Neural cell (in vitro differentiated cells): ENCODE results near the gene FOXI3. TPM values are rescaled to one million over a fixed set of nuclear protein-coding genes. Genes with fewer than 3 reads are reported as not detected.

ENCODE experiments used
- H2AFZ ChIP-seq: fragments of 200-600, 300-800 bp; sonication (generic), shearing (Covaris generic); 2 replicates; pipeline ENCODE4 v1.6.0; 2014; ENCODE audit warnings: low read depth, mild to moderate bottlenecking, antibody characterized with exemption, low read length, moderate library complexity
- H3F3A ChIP-seq: fragments of 200-600 bp; shearing (Covaris generic); 2 replicates; pipeline ENCODE4 v1.6.1; 2016; ENCODE audit warnings: mild to moderate bottlenecking, moderate library complexity, mixed read lengths, antibody characterized with exemption, low read length; ENCODE audit not compliant: insufficient read depth, poor library complexity, severe bottlenecking
- H3K27ac ChIP-seq: fragments of 200-600, 300-800 bp; sonication (generic), shearing (Covaris generic); 2 replicates; pipeline ENCODE4 v1.5.1; 2014; ENCODE audit warnings: mild to moderate bottlenecking, low read length, moderate library complexity
- H3K27me3 ChIP-seq: fragments of 300-800, 200-600 bp; sonication (generic), shearing (Covaris generic); 2 replicates; pipeline ENCODE4 v1.6.0; 2014; ENCODE audit warnings: mild to moderate bottlenecking, low read depth, low read length, moderate library complexity; ENCODE audit not compliant: insufficient read depth
- H3K36me3 ChIP-seq: fragments of 300-800, 200-600 bp; sonication (generic), shearing (Covaris generic); 2 replicates; pipeline ENCODE4 v1.5.1; 2014; ENCODE audit warnings: mild to moderate bottlenecking, antibody characterized with exemption, low read length, moderate library complexity; ENCODE audit not compliant: insufficient read depth
- H3K4me2 ChIP-seq: fragments of 300-800, 200-600 bp; sonication (generic), shearing (Covaris generic); 2 replicates; pipeline ENCODE4 v1.6.0; 2014; ENCODE audit warnings: mild to moderate bottlenecking, low read length
- H3K4me3 ChIP-seq: fragments of 300-800, 200-600 bp; sonication (generic), shearing (Covaris generic); 2 replicates; pipeline ENCODE4 v1.5.1; 2014; ENCODE audit warnings: mild to moderate bottlenecking, low read length, moderate library complexity
- H3K79me2 ChIP-seq: fragments of 200-600 bp; shearing (Covaris generic); replicated peaks from 2 replicates; pipeline ENCODE4 v1.6.0; 2014; ENCODE audit warnings: mild to moderate bottlenecking, low read length, moderate library complexity; ENCODE audit not compliant: insufficient read depth
- H3K9ac ChIP-seq: fragments of 300-800, 200-600 bp; sonication (generic), shearing (Covaris generic); 2 replicates; pipeline ENCODE4 v1.6.1; 2016; ENCODE audit warnings: mild to moderate bottlenecking, low read length, mixed read lengths
- H3K9me2 ChIP-seq: fragments of 200-600 bp; shearing (Covaris generic); 2 replicates; pipeline ENCODE4 v1.6.1; 2016; ENCODE audit warnings: mild to moderate bottlenecking, low read length, mixed read lengths; ENCODE audit not compliant: insufficient read depth
- H3K9me3 ChIP-seq: fragments of 200-600, 300-800 bp; sonication (generic), shearing (Covaris generic); 2 replicates; pipeline ENCODE4 v1.6.1; 2016; ENCODE audit warnings: mild to moderate bottlenecking, mixed run types, low read length, moderate library complexity, mixed read lengths
- H4K20me1 ChIP-seq: fragments of 200-600 bp; shearing (Covaris generic); 2 replicates; pipeline ENCODE4 v1.6.1; 2016; ENCODE audit warnings: mild to moderate bottlenecking, mixed run types; ENCODE audit not compliant: insufficient read depth
- CTCF ChIP-seq: fragments of 450-650 bp; IDR thresholded peaks from 2 replicates; pipeline ENCODE4 v1.5.1; 2014; ENCODE audit warnings: antibody characterized with exemption, mild to moderate bottlenecking, moderate library complexity; ENCODE audit not compliant: poor library complexity, severe bottlenecking
- EP300 ChIP-seq: fragments of 450-650 bp; conservative IDR thresholded peaks from 2 replicates; pipeline ENCODE4 v1.6.1; 2014; ENCODE audit warnings: antibody characterized with exemption, mild to moderate bottlenecking, moderate library complexity; ENCODE audit not compliant: poor library complexity, severe bottlenecking
- EZH2 ChIP-seq: fragments of 200-600, 300-800 bp; shearing (Covaris generic), sonication (generic); IDR thresholded peaks from 2 replicates; pipeline ENCODE4 v1.6.1; 2014; ENCODE audit warnings: antibody characterized with exemption, low read length, borderline replicate concordance, mild to moderate bottlenecking; ENCODE audit not compliant: insufficient read depth, poor library complexity, severe bottlenecking
- MXI1 ChIP-seq: fragments of 450-650 bp; conservative IDR thresholded peaks from 2 replicates; pipeline ENCODE4 v1.6.1; 2014; ENCODE audit warnings: antibody characterized with exemption, mild to moderate bottlenecking; ENCODE audit not compliant: poor library complexity, severe bottlenecking
- POLR2AphosphoS5 ChIP-seq: IDR thresholded peaks from 2 replicates; pipeline ENCODE4 v1.6.1; 2012
- RAD21 ChIP-seq: fragments of 450-650 bp; conservative IDR thresholded peaks from 2 replicates; pipeline ENCODE4 v1.6.1; 2014; ENCODE audit warnings: antibody characterized with exemption, mild to moderate bottlenecking, moderate library complexity
- REST ChIP-seq: IDR thresholded peaks from 2 replicates; pipeline ENCODE4 v1.6.1; 2012; ENCODE audit warnings: borderline replicate concordance
- SMC3 ChIP-seq: fragments of 450-650 bp; conservative IDR thresholded peaks from 2 replicates; pipeline ENCODE4 v1.6.1; 2014; ENCODE audit warnings: antibody characterized with exemption, mild to moderate bottlenecking, moderate library complexity; ENCODE audit not compliant: poor library complexity
- TAF1 ChIP-seq: IDR thresholded peaks from 2 replicates; pipeline ENCODE4 v1.6.1; 2012; ENCODE audit warnings: low read depth
- polyA plus RNA-seq: library from polyadenylated mRNA; depleted of rRNA; stranded (reverse); fragments of >200 nt; gene quantifications from 2 replicates; pipeline ENCODE4 v1.2.3, GENCODE V29; 2014

FOXI3 gene
- polyA plus RNA-seq, 1 donor from 2014 or later, result not detected

- Histone ChIP-seq H3K27me3 (no peaks in the 10 kb centered on the region), H3K36me3 (no peaks in the 10 kb centered on the region), H3K9ac (no peak overlapping the region), H3K9me3 (no peaks in the 10 kb centered on the region), H3K9me2 (no peaks in the 10 kb centered on the region), H4K20me1 (no peaks in the 10 kb centered on the region), H2AFZ (no peak overlapping the region), H3K79me2 (no peaks in the 10 kb centered on the region), H3K4me3 (no peak overlapping the region), H3F3A (no peaks in the 10 kb centered on the region), H3K4me2 (no peak overlapping the region), H3K27ac (no peak overlapping the region)
- TF ChIP-seq TAF1 (no peak), POLR2AphosphoS5 (no peak), REST (no peak), CTCF (no peak), SMC3 (no peak), MXI1 (no peak), RAD21 (no peak), EP300 (no peak), EZH2 (no peak)
These were observed 39.5 kb upstream of the FOXI3 start for GRCh38 chr2:88492002-88492401.

GRCh38 chr2:88489181-88489580, 36.7 kb upstream of the FOXI3 start:
- H3K4me3 ChIP-seq, result no peak overlapping the region
- no peak for TF ChIP-seq SMC3
- no peak for TF ChIP-seq POLR2AphosphoS5
- TF ChIP-seq CTCF, result no peak
- no peak for TF ChIP-seq TAF1
- no peak for TF ChIP-seq RAD21
- TF ChIP-seq MXI1, result no peak
- no peak for TF ChIP-seq REST
- TF ChIP-seq EP300, result no peak
- no peak for TF ChIP-seq EZH2
- H3K9ac ChIP-seq, result no peak overlapping the region
- H3K27me3 ChIP-seq, result no peaks in the 10 kb centered on the region
- H3K4me2 ChIP-seq, result no peak overlapping the region
- no peaks in the 10 kb centered on the region for H3K9me2 ChIP-seq
- no peaks in the 10 kb centered on the region for H3K9me3 ChIP-seq
- H3F3A ChIP-seq, result no peaks in the 10 kb centered on the region
- H2AFZ ChIP-seq, result no peak overlapping the region
- no peaks in the 10 kb centered on the region for H3K36me3 ChIP-seq
- H4K20me1 ChIP-seq, result no peaks in the 10 kb centered on the region
- H3K79me2 ChIP-seq, result no peaks in the 10 kb centered on the region
- H3K27ac ChIP-seq, result no peak overlapping the region
